H9 (cell line): ENCODE measurements around the gene BRD8. TPM values are rescaled to one million over a fixed set of nuclear protein-coding genes. Genes with fewer than 3 reads are reported as not detected.

Experiments
- DNase-seq: peaks from one replicate; pipeline ENCODE4 v3.0.0-alpha.2; 2017
- H2AFZ ChIP-seq: one replicate; pipeline ENCODE4 v1.6.1; 2013; ENCODE audit warnings: mild to moderate bottlenecking, low read length, control low read depth, moderate library complexity
- H2AK5ac ChIP-seq: 2 replicates; pipeline ENCODE4 v1.6.1; 2013; ENCODE audit warnings: low read length, control low read depth, mixed read lengths; ENCODE audit not compliant: insufficient read length
- H2BK120ac ChIP-seq: one replicate; pipeline ENCODE4 v1.6.1; 2013; ENCODE audit warnings: low read depth, mild to moderate bottlenecking, low read length, control low read depth, inconsistent platforms; ENCODE audit not compliant: poor library complexity, severe bottlenecking
- H2BK12ac ChIP-seq: 2 replicates; pipeline ENCODE4 v1.6.1; 2013; ENCODE audit warnings: low read length, control low read depth, mixed read lengths, low read depth; ENCODE audit not compliant: insufficient read length
- H2BK15ac ChIP-seq: 2 replicates; pipeline ENCODE4 v1.6.1; 2013; ENCODE audit warnings: low read depth, low read length, control low read depth
- H2BK20ac ChIP-seq: one replicate; pipeline ENCODE4 v1.6.1; 2013; ENCODE audit warnings: low read depth, mild to moderate bottlenecking, low read length, control low read depth, inconsistent platforms; ENCODE audit not compliant: poor library complexity, severe bottlenecking
- H2BK5ac ChIP-seq: 2 replicates; pipeline ENCODE4 v1.6.1; 2013; ENCODE audit warnings: low read length, control low read depth, mixed read lengths; ENCODE audit not compliant: insufficient read length
- H3K14ac ChIP-seq: 2 replicates; pipeline ENCODE4 v1.6.1; 2013; ENCODE audit warnings: low read length, control low read depth; ENCODE audit not compliant: insufficient read depth
- H3K18ac ChIP-seq: 2 replicates; pipeline ENCODE4 v1.6.1; 2013; ENCODE audit warnings: low read depth, mild to moderate bottlenecking, mixed read lengths, low read length, control low read depth; ENCODE audit not compliant: insufficient read length
- H3K23ac ChIP-seq: 2 replicates; pipeline ENCODE4 v1.6.1; 2013; ENCODE audit warnings: low read length, control low read depth, mixed read lengths, low read depth; ENCODE audit not compliant: insufficient read length
- H3K23me2 ChIP-seq: 2 replicates; pipeline ENCODE4 v1.6.1; 2013; ENCODE audit warnings: low read depth, mild to moderate bottlenecking, mixed read lengths, low read length, control low read depth; ENCODE audit not compliant: insufficient read length, poor library complexity, severe bottlenecking
- H3K27ac ChIP-seq: 2 replicates; pipeline ENCODE4 v1.5.1; 2013; ENCODE audit warnings: low read length, control low read depth, mixed read lengths, low read depth; ENCODE audit not compliant: insufficient read length
- H3K27me3 ChIP-seq: 2 replicates; pipeline ENCODE4 v1.6.1; 2013; ENCODE audit warnings: low read length, control low read depth, inconsistent platforms; ENCODE audit not compliant: insufficient read depth
- H3K4ac ChIP-seq: 2 replicates; pipeline ENCODE4 v1.6.1; 2013; ENCODE audit warnings: low read depth, mild to moderate bottlenecking, control low read depth, inconsistent platforms, low read length, moderate library complexity
- H3K4me1 ChIP-seq: 2 replicates; pipeline ENCODE4 v1.6.1; 2013; ENCODE audit warnings: low read length, control low read depth, inconsistent platforms; ENCODE audit not compliant: insufficient read depth
- H3K4me2 ChIP-seq: 2 replicates; pipeline ENCODE4 v1.6.1; 2013; ENCODE audit warnings: low read length, control low read depth, mixed read lengths; ENCODE audit not compliant: insufficient read length, insufficient read depth
- H3K56ac ChIP-seq: 2 replicates; pipeline ENCODE4 v1.6.1; 2013; ENCODE audit warnings: low read depth, mild to moderate bottlenecking, mixed read lengths, low read length, control low read depth; ENCODE audit not compliant: insufficient read length
- H3K79me1 ChIP-seq: 2 replicates; pipeline ENCODE4 v1.6.1; 2013; ENCODE audit warnings: low read depth, mild to moderate bottlenecking, moderate library complexity, low read length, control low read depth, inconsistent platforms; ENCODE audit not compliant: insufficient read depth, poor library complexity, severe bottlenecking
- H3K79me2 ChIP-seq: 2 replicates; pipeline ENCODE4 v1.6.1; 2013; ENCODE audit warnings: low read length, control low read depth, inconsistent platforms; ENCODE audit not compliant: insufficient read depth
- H3K9ac ChIP-seq: 2 replicates; pipeline ENCODE4 v1.6.1; 2013; ENCODE audit warnings: low read length, control low read depth, mixed read lengths; ENCODE audit not compliant: insufficient read length; ENCODE audit errors: extremely low read depth
- H3K9me3 ChIP-seq: one replicate; pipeline ENCODE4 v1.6.1; 2013; ENCODE audit warnings: low read depth, low read length, inconsistent platforms; ENCODE audit not compliant: control insufficient read depth
- H3T11ph ChIP-seq: one replicate; pipeline ENCODE4 v1.6.1; 2013; ENCODE audit warnings: mild to moderate bottlenecking, low read length, control low read depth, inconsistent platforms
- H4K20me1 ChIP-seq: one replicate; pipeline ENCODE4 v1.6.1; 2013; ENCODE audit not compliant: control insufficient read depth, insufficient read length, insufficient read depth
- H4K5ac ChIP-seq: 2 replicates; pipeline ENCODE4 v1.6.1; 2013; ENCODE audit warnings: low read depth, mild to moderate bottlenecking, mixed read lengths, low read length, control low read depth; ENCODE audit not compliant: insufficient read length
- H4K8ac ChIP-seq: replicated peaks from 2 replicates; pipeline ENCODE4 v1.6.1; 2013; ENCODE audit warnings: low read length, control low read depth, mixed read lengths, low read depth; ENCODE audit not compliant: insufficient read length
- H4K91ac ChIP-seq: 2 replicates; pipeline ENCODE4 v1.6.1; 2013; ENCODE audit warnings: low read depth, mild to moderate bottlenecking, moderate library complexity, mixed read lengths, low read length, control low read depth; ENCODE audit not compliant: insufficient read length
- H3K27ac Mint-ChIP-seq, 3 experiments: 2 replicates in 2 of 3; 3 replicates in 1 of 3; pipeline ENCODE4 v1.8.0; 2020 to 2021; ENCODE audit warnings: mixed read lengths in 3 of 3, mild to moderate bottlenecking in 1 of 3, moderate library complexity in 1 of 3
- H3K27me3 Mint-ChIP-seq: 2 replicates; pipeline ENCODE4 v1.8.0; 2021; ENCODE audit warnings: low read depth, mild to moderate bottlenecking, moderate library complexity, mixed read lengths
- H3K36me3 Mint-ChIP-seq, 3 experiments: 2 replicates in 2 of 3; 3 replicates in 1 of 3; pipeline ENCODE4 v1.8.0; 2020 to 2021; ENCODE audit warnings: low read depth in 3 of 3, mixed read lengths in 3 of 3; ENCODE audit not compliant: insufficient read depth in 1 of 3
- H3K4me1 Mint-ChIP-seq, 2 experiments: 2 replicates each; pipeline ENCODE4 v1.8.0; 2020; ENCODE audit warnings: mixed read lengths in 2 of 2
- H3K4me3 Mint-ChIP-seq, 2 experiments: 2 replicates in 1 of 2; 3 replicates in 1 of 2; pipeline ENCODE4 v1.8.0; 2020 to 2021; ENCODE audit warnings: mild to moderate bottlenecking in 2 of 2, mixed read lengths in 2 of 2, moderate library complexity in 1 of 2
- H3K9me3 Mint-ChIP-seq, 2 experiments: 2 replicates in 1 of 2; 3 replicates in 1 of 2; pipeline ENCODE4 v1.8.0; 2020; ENCODE audit warnings: mild to moderate bottlenecking in 2 of 2, mixed read lengths in 2 of 2, moderate library complexity in 1 of 2
- WGBS: extraction: QIAGEN DNeasy Blood & Tissue Kit; methylation state at CpG from one replicate; pipeline ENCODE4 v1.1.7; 2013; ENCODE audit warnings: missing lambda C conversion rate, low lambda C conversion rate, mixed read lengths; ENCODE audit not compliant: insufficient read length; ENCODE audit errors: extremely low coverage; 5-methylcytosine and 5-hydroxymethylcytosine counted together
- total RNA-seq: library from RNA; stranded (reverse); gene quantifications from 2 replicates; pipeline ENCODE4 v1.2.1, GENCODE V29; 2021
- TF ChIP-seq, protein P1 (sequence below): fragments of 200-600 bp; sonication (generic); conservative IDR thresholded peaks from 3 replicates; pipeline ENCODE4 v1.8.0; 2021; ENCODE audit warnings: antibody characterized with exemption, mild to moderate bottlenecking

The BRD8 gene
- total RNA-seq, 1 experiment from 2014 or later: 67.9 TPM

DNA sequence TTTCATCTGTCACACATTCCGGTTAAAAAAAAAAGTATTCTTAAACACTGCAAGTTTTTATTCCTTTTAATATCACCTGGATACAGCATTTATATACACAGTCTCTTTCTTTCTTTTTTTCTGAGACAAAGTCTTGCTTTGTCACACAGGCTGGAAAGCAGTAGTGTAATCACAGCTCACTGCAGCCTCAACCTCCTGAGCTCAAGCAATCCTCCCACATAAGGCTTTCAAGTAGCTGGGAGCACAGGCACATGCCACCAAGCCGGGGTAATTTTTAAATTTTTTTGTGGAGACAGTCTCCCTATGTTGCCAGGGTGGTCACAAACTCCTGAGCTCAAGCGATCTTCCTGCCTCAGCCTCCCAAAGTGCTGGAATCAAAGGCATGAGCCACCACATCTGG, 14.4 kb upstream of the BRD8 start:
- no CpG with 5 or more reads among the region's 3 CpGs for WGBS
- Histone ChIP-seq H3K4me1 (no peaks in the 10 kb centered on the region), H3K9me3 (no peaks in the 10 kb centered on the region), H2BK15ac (no peak overlapping the region), H2AFZ (no peak overlapping the region), H2BK5ac (no peak overlapping the region), H2BK20ac (no peak overlapping the region), H4K91ac (no peak overlapping the region), H3K27me3 (no peaks in the 10 kb centered on the region), H2AK5ac (no peak overlapping the region), H3K9ac (no peak overlapping the region), H3K23ac (no peak overlapping the region), H4K8ac (no peak overlapping the region), H3K79me2 (no peaks in the 10 kb centered on the region), H3K4ac (no peak overlapping the region), H2BK120ac (no peak overlapping the region), H3K4me2 (no peak overlapping the region), H3K18ac (no peak overlapping the region), H4K20me1 (no peaks in the 10 kb centered on the region), H3K14ac (no peak overlapping the region), H2BK12ac (no peak overlapping the region), H3K27ac (no peak overlapping the region), H3K79me1 (no peaks in the 10 kb centered on the region), H4K5ac (no peak overlapping the region), H3K23me2 (no peaks in the 10 kb centered on the region), H3K56ac (no peak overlapping the region), H3T11ph (no peak overlapping the region)
- Mint-ChIP-seq H3K27ac (no peak overlapping the region), H3K4me1 (no peaks in the 10 kb centered on the region), H3K4me3 (no peak overlapping the region), H3K9me3 (no peaks in the 10 kb centered on the region), H3K27me3 (no peaks in the 10 kb centered on the region; the same call in 1 of the 2 replicates), H3K36me3 (peaks cover 26 to 68% (median 64%) of the 10 kb centered on the region in 3 experiments)
- TF ChIP-seq, protein P1, sequence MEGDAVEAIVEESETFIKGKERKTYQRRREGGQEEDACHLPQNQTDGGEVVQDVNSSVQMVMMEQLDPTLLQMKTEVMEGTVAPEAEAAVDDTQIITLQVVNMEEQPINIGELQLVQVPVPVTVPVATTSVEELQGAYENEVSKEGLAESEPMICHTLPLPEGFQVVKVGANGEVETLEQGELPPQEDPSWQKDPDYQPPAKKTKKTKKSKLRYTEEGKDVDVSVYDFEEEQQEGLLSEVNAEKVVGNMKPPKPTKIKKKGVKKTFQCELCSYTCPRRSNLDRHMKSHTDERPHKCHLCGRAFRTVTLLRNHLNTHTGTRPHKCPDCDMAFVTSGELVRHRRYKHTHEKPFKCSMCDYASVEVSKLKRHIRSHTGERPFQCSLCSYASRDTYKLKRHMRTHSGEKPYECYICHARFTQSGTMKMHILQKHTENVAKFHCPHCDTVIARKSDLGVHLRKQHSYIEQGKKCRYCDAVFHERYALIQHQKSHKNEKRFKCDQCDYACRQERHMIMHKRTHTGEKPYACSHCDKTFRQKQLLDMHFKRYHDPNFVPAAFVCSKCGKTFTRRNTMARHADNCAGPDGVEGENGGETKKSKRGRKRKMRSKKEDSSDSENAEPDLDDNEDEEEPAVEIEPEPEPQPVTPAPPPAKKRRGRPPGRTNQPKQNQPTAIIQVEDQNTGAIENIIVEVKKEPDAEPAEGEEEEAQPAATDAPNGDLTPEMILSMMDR: no peak
- no peak for DNase-seq
